Gastroesophageal sphincter (tissue), 4 donors: ENCODE results near the gene FBXO48. TPM values are rescaled to one million over a fixed set of nuclear protein-coding genes. Genes with fewer than 3 reads are reported as not detected.

Source experiments
- ATAC-seq: fragments of 150-250 bp; one replicate; pipeline ENCODE4 v1.9.1; 2016; ENCODE audit warnings: mild to moderate bottlenecking, moderate library complexity
- H3K27ac ChIP-seq, 4 donors: fragments of 200-600 bp; sonication (generic) in 3 of 4; 1 replicate in 3 of 4; 2 replicates in 1 of 4; pipeline ENCODE4 v1.5.1; 2016 to 2019
- H3K27me3 ChIP-seq: fragments of 200-600 bp; sonication (generic); one replicate; pipeline ENCODE4 v1.5.1; 2019
- H3K36me3 ChIP-seq, 2 donors: fragments of 200-600 bp; sonication (generic); one replicate each; pipeline ENCODE4 v1.5.1; 2019; ENCODE audit warnings: control low read depth in 1 of 2
- H3K4me1 ChIP-seq, 3 donors: fragments of 200-600 bp; sonication (generic); 1 replicate in 2 of 3; 2 replicates in 1 of 3; pipeline ENCODE4 v1.5.1; 2016 to 2019; ENCODE audit warnings: control low read depth in 2 of 3
- H3K4me3 ChIP-seq, 2 donors: fragments of 200-600 bp; sonication (generic); one replicate each; pipeline ENCODE4 v1.5.1; 2019; ENCODE audit warnings: mild to moderate bottlenecking in 1 of 2, moderate library complexity in 1 of 2
- H3K9me3 ChIP-seq, 3 donors: fragments of 200-600 bp; sonication (generic); one replicate each; pipeline ENCODE4 v1.5.1; 2017 to 2019; ENCODE audit warnings: control low read depth in 2 of 3
- CTCF ChIP-seq, 4 experiments: fragments of 200-600 bp in 2 of 4; fragments of 450-650 bp in 2 of 4; sonication (generic) in 1 of 4; IDR thresholded peaks; one replicate each; pipeline ENCODE4 v1.5.1; 2017 to 2019; ENCODE audit warnings: antibody characterized with exemption in 4 of 4, mild to moderate bottlenecking in 2 of 4, moderate library complexity in 2 of 4
- EP300 ChIP-seq: sonication (generic); formaldehyde crosslinking; IDR thresholded peaks from one replicate; pipeline ENCODE4 v1.6.1; 2017; ENCODE audit warnings: antibody characterized with exemption, mild to moderate bottlenecking
- POLR2A ChIP-seq, 2 donors: fragments of 450-650 bp; IDR thresholded peaks; one replicate each; pipeline ENCODE4 v1.6.1; 2017; ENCODE audit warnings: antibody characterized with exemption in 2 of 2, mild to moderate bottlenecking in 2 of 2, moderate library complexity in 1 of 2
- POLR2AphosphoS5 ChIP-seq: sonication (generic); formaldehyde crosslinking; IDR thresholded peaks from one replicate; pipeline ENCODE4 v1.6.1; 2017; ENCODE audit warnings: antibody characterized with exemption
- WGBS, 2 donors: methylation state at CpG; one replicate each; pipeline ENCODE4 v1.1.5; 2018; ENCODE audit warnings: low coverage in 1 of 2; 5-methylcytosine and 5-hydroxymethylcytosine counted together
- total RNA-seq, 4 donors: library from RNA; depleted of rRNA; stranded (reverse); fragments of >200 nt; gene quantifications; one replicate each; pipeline ENCODE4 v1.1.0, GENCODE V29; 2016

Gene FBXO48
- total RNA-seq, result 1 to 10 TPM in 1 of 4 donors, under 1 TPM in 3; 0.35 to 1.2 (median 0.62) TPM

GRCh38 chr2:68467077-68467960, at the start of gene FBXO48, which contains the start of gene APLF:
FBXO48 (minus strand) TSS chr2:68467294; CDS start chr2:68465145, 2,149 bp downstream.
APLF (plus strand) TSS chr2:68467585; CDS start chr2:68467732, 147 bp downstream.
- 0 to 2% methylated on average over 2 to 17 of the region's 82 CpGs for WGBS, 2 donors
- TF ChIP-seq POLR2AphosphoS5 (peak; percentile 62), POLR2A (IDR thresholded peaks at IDR 0.05) (peak; percentile 22 to 50), EP300 (no peak)
- peak within 1 kb of the TSS; percentile 74 to 99 for H3K4me3 ChIP-seq
- no peaks in the 10 kb centered on the region for H3K27me3 ChIP-seq
- H3K36me3 ChIP-seq, result no peaks in the 10 kb centered on the region
- H3K4me1 ChIP-seq, result peaks cover 0 to 24% (median 7%) of the 10 kb centered on the region in 3 donors
- peak within 1 kb of the TSS; percentile 80 to 92 (median 86) for H3K27ac ChIP-seq
- ATAC-seq, result peak; percentile 99
- no peaks in the 10 kb centered on the region for H3K9me3 ChIP-seq

GRCh38 chr2:68516051-68516955, 49.2 kb upstream of the FBXO48 start:
- ATAC-seq, result no peak
- Histone ChIP-seq H3K27ac (no peak overlapping the region), H3K27me3 (no peaks in the 10 kb centered on the region), H3K4me1 (no peaks in the 10 kb centered on the region), H3K4me3 (no peak overlapping the region), H3K36me3 (no peaks in the 10 kb centered on the region), H3K9me3 (no peaks in the 10 kb centered on the region)
- WGBS, 2 donors, result 90 to 96% methylated on average over 4 to 5 of the region's 5 CpGs
- TF ChIP-seq POLR2A (IDR thresholded peaks at IDR 0.05), result no peak
- no peak for TF ChIP-seq EP300
- TF ChIP-seq CTCF (IDR thresholded peaks at IDR 0.05), result no peak
- TF ChIP-seq POLR2AphosphoS5, result no peak

GRCh38 chr2:68514316-68514929, 47.3 kb upstream of the FBXO48 start:
- TF ChIP-seq CTCF (IDR thresholded peaks at IDR 0.05), result no peak
- no peak for TF ChIP-seq POLR2AphosphoS5
- no peak for TF ChIP-seq POLR2A (IDR thresholded peaks at IDR 0.05)
- TF ChIP-seq EP300, result no peak
- WGBS, 2 donors, result 50 to 61% methylated on average over 1 to 2 of the region's 2 CpGs

GRCh38 chr2:68512966-68513365, 45.9 kb upstream of the FBXO48 start:
- no peak for TF ChIP-seq CTCF (IDR thresholded peaks at IDR 0.05)
- no peak for TF ChIP-seq POLR2A (IDR thresholded peaks at IDR 0.05)
- TF ChIP-seq POLR2AphosphoS5, result no peak
- no peak for TF ChIP-seq EP300
- no peak overlapping the region for H3K4me3 ChIP-seq
- no peaks in the 10 kb centered on the region for H3K9me3 ChIP-seq
- ATAC-seq, result no peak
- no peak overlapping the region for H3K27ac ChIP-seq
- H3K4me1 ChIP-seq, result no peaks in the 10 kb centered on the region
- 38 to 43% methylated on average over 1 of the region's 1 CpG for WGBS, 2 donors
- H3K27me3 ChIP-seq, result no peaks in the 10 kb centered on the region
- H3K36me3 ChIP-seq, result peaks cover 0 to 3% of the 10 kb centered on the region in 2 donors

More at GRCh38 chr2:68514316-68514929, 47.3 kb upstream of the FBXO48 start:
- Histone ChIP-seq H3K27ac (no peak overlapping the region), H3K4me1 (no peaks in the 10 kb centered on the region), H3K4me3 (no peak overlapping the region), H3K36me3 (no peaks in the 10 kb centered on the region), H3K27me3 (no peaks in the 10 kb centered on the region), H3K9me3 (no peaks in the 10 kb centered on the region)
- no peak for ATAC-seq

GRCh38 chr2:68512326-68512725, 45.2 kb upstream of the FBXO48 start:
- H3K27ac ChIP-seq, result no peak overlapping the region
- H3K9me3 ChIP-seq, result no peaks in the 10 kb centered on the region
- H3K36me3 ChIP-seq, result peaks cover 0 to 3% of the 10 kb centered on the region in 2 donors
- TF ChIP-seq CTCF (IDR thresholded peaks at IDR 0.05) (no peak), EP300 (no peak), POLR2AphosphoS5 (no peak)
- H3K27me3 ChIP-seq, result no peaks in the 10 kb centered on the region
- 44 to 55% methylated on average over 3 of the region's 3 CpGs for WGBS, 2 donors
- no peak for ATAC-seq
- H3K4me1 ChIP-seq, result no peaks in the 10 kb centered on the region
- H3K4me3 ChIP-seq, result no peak overlapping the region
